K562 (cell line): ENCODE data around the gene TTC9B. TPM values are rescaled to one million over a fixed set of nuclear protein-coding genes. Genes with fewer than 3 reads are reported as not detected.

Source experiments
- BRD4 ChIP-seq: fragments of 200-600 bp; sonication (generic); IDR thresholded peaks from 2 replicates; pipeline ENCODE4 v1.6.1; 2017; ENCODE audit warnings: inconsistent platforms
- CHD1 ChIP-seq: fragments of 200-600 bp; sonication (generic); IDR thresholded peaks from one replicate; pipeline ENCODE4 v1.6.1; 2012; ENCODE audit warnings: mild to moderate bottlenecking, moderate library complexity, low read length, inconsistent platforms
- CREBBP ChIP-seq: IDR thresholded peaks from one replicate; pipeline ENCODE4 v1.6.1; 2012; ENCODE audit warnings: low read depth, mild to moderate bottlenecking, control low read depth, inconsistent platforms, low read length
- EP400 ChIP-seq: fragments of 450-650 bp; IDR thresholded peaks from 2 replicates; pipeline ENCODE4 v1.6.1; 2017; ENCODE audit warnings: antibody characterized with exemption, mild to moderate bottlenecking, moderate library complexity
- FIP1L1 ChIP-seq: fragments of 200-400 bp; formaldehyde crosslinking; IDR thresholded peaks from 2 replicates; pipeline ENCODE4 v1.6.1; 2018; ENCODE audit warnings: mild to moderate bottlenecking, low read depth, low read length; ENCODE audit not compliant: poor library complexity, severe bottlenecking
- HDAC2 ChIP-seq: fragments of 450-650 bp; IDR thresholded peaks from 2 replicates; pipeline ENCODE4 v1.6.1; 2016; ENCODE audit warnings: mild to moderate bottlenecking
- MTA2 ChIP-seq: fragments of 450-650 bp; IDR thresholded peaks from 2 replicates; pipeline ENCODE4 v1.6.1; 2016; ENCODE audit warnings: low read depth
- RAD51 ChIP-seq: fragments of 450-650 bp; IDR thresholded peaks from 2 replicates; pipeline ENCODE4 v1.7.1; 2016; ENCODE audit warnings: low read depth, mild to moderate bottlenecking, borderline replicate concordance
- RHOXF2B ChIP-seq: fragments of 250-450 bp; sonication (Bioruptor Pico); conservative IDR thresholded peaks from 2 replicates; pipeline ENCODE4 v1.5.1; 2021
- SUPT5H ChIP-seq: fragments of 450-650 bp; IDR thresholded peaks from 2 replicates; pipeline ENCODE4 v1.6.1; 2016
- TGIF2 ChIP-seq: sonication (generic); formaldehyde crosslinking; IDR thresholded peaks from 2 replicates; pipeline ENCODE4 v1.8.1; 2022; ENCODE audit warnings: mild to moderate bottlenecking, missing genetic modification reagents, moderate library complexity
- TSC22D4 ChIP-seq: fragments of 450-650 bp; IDR thresholded peaks from 2 replicates; pipeline ENCODE4 v1.6.1; 2016; ENCODE audit warnings: missing genetic modification characterization, missing biosample characterization, control low read depth
- U2AF2 ChIP-seq: fragments of 200-400 bp; formaldehyde crosslinking; optimal IDR thresholded peaks from 2 replicates; pipeline ENCODE3; 2017; ENCODE audit warnings: low read depth, mild to moderate bottlenecking, low read length
- ZNF584 ChIP-seq: fragments of 200-800 bp; sonication (Bioruptor generic); IDR thresholded peaks from 2 replicates; pipeline ENCODE4 v1.6.1; 2016; ENCODE audit warnings: low read depth, mild to moderate bottlenecking, missing genetic modification characterization, missing compliant biosample characterization
- polyA plus RNA-seq, 8 experiments: library from polyadenylated mRNA; depleted of rRNA in 4 of 8; stranded (reverse) in 5 of 8; unstranded in 3 of 8; fragments of >200 nt; fragmentation: Nextera tagmentation in 2 of 8; fragmentation: Illumina TruSeq in 1 of 8; extraction: Ambion mirVana in 2 of 8; extraction: Trizol in 1 of 8; gene quantifications; 2 replicates each; pipeline versions ENCODE4 v1.2.1 to v1.2.3, GENCODE V29; 2011 to 2014; ENCODE audit warnings: inconsistent platforms in 1 of 8, missing spikeins in 1 of 8
- total RNA-seq, 7 experiments: library from RNA; depleted of rRNA in 6 of 7; stranded (reverse); fragments of >200 nt in 6 of 7; fragmentation: Illumina TruSeq in 2 of 7; extraction: Trizol in 2 of 7; gene quantifications; 2 replicates each; pipeline versions ENCODE4 v1.2.1 to v1.2.3, GENCODE V29; 2011 to 2021; ENCODE audit warnings: low replicate concordance in 1 of 7
- TF ChIP-seq, protein P1 (sequence below): sonication (generic); formaldehyde crosslinking; IDR thresholded peaks from 2 replicates; pipeline ENCODE4 v1.8.0; 2022; ENCODE audit warnings: mild to moderate bottlenecking, missing genetic modification reagents
- TF ChIP-seq, protein P2 (sequence below): fragments of 450-650 bp; IDR thresholded peaks from 2 replicates; pipeline ENCODE4 v1.6.1; 2016
- TF ChIP-seq, protein P3 (sequence below), 3 experiments: fragments of 200-800 bp in 1 of 3; sonication (Bioruptor generic) in 1 of 3; sonication (generic) in 1 of 3; formaldehyde crosslinking in 1 of 3; IDR thresholded peaks; 2 replicates each; pipeline versions ENCODE4 v1.6.1 to v1.8.0; 2016 to 2022; ENCODE audit warnings: mild to moderate bottlenecking in 2 of 3, missing compliant biosample characterization in 2 of 3, missing genetic modification characterization in 2 of 3, missing genetic modification reagents in 1 of 3
- TF ChIP-seq, protein P4 (sequence below): fragments of 450-650 bp; IDR thresholded peaks from 2 replicates; pipeline ENCODE4 v1.7.1; 2018; ENCODE audit warnings: mild to moderate bottlenecking, low read depth; ENCODE audit not compliant: partially characterized antibody
- TF ChIP-seq, protein P5 (sequence below), 2 experiments: IDR thresholded peaks; 2 replicates each; pipeline ENCODE4 v1.6.1; 2011; ENCODE audit warnings: borderline replicate concordance in 1 of 2, control low read depth in 1 of 2, low read depth in 1 of 2, low read length in 1 of 2, mild to moderate bottlenecking in 1 of 2, mixed read lengths in 1 of 2, moderate library complexity in 1 of 2; ENCODE audit not compliant: insufficient read depth in 1 of 2, insufficient read length in 1 of 2, poor library complexity in 1 of 2, severe bottlenecking in 1 of 2; ENCODE audit errors: extremely low read depth in 1 of 2

Gene TTC9B
- total and polyA plus RNA-seq, 9 of the 15 experiments (the other 6 are each of a cell fraction or from before 2014, with no cell fraction given), result 0.06 to 0.14 TPM; not detected in 7

DNA sequence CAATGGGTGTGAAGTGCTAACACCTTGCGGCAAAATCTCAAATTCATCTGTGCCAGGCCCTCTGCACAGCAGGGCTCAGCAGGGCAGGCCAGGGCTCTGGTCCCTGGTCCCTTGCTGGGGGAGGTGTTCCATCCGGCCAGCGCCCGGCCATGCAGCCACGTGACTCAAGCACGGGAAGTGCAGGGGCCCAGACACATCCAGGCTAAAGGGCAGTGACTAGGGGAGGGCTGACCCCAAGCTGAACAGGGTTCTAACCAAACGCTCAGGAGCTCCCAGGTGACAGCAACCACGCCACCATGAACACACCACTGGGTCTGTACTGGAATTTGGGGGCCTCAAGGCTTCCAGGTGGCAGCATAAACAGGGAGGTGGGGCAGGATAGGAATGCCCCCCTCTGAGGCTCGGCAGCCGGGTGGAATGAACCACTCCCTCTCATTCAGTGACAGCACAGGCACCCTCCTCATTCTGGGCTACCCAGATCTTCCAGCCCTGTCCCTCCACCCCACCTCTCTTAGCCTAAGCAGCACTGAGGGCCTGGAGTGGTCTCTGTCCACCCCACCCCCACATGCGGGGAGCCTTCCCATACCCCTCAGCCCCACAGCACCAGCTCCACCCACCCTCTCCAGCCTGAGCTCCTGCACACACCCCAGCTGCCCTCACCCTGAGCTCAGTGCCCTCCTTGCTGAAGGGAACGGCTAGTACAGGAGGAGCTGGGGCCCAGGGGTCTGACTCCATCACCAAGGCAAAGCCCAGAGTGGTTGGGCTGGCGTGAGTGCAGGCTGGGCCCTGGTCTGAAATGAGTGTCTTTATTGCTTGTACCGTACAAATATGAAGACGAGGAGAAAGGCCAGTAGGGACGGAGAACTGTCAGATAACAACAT lies 13.6 kb upstream of the TTC9B start (continued):
- peak; percentile 43; the same call in 1 of the 2 replicates for TF ChIP-seq EP400
- TF ChIP-seq SUPT5H, result peak; percentile 46; the same call in 1 of the 2 replicates
- no peak for TF ChIP-seq FIP1L1
- TF ChIP-seq MTA2, result no peak
- TF ChIP-seq U2AF2, result no peak
- TF ChIP-seq CREBBP, result no peak
- TF ChIP-seq, protein P1, sequence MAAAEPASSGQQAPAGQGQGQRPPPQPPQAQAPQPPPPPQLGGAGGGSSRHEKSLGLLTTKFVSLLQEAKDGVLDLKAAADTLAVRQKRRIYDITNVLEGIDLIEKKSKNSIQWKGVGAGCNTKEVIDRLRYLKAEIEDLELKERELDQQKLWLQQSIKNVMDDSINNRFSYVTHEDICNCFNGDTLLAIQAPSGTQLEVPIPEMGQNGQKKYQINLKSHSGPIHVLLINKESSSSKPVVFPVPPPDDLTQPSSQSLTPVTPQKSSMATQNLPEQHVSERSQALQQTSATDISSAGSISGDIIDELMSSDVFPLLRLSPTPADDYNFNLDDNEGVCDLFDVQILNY (CRISPR knock-in tag), result no peak
- TF ChIP-seq, protein P2, sequence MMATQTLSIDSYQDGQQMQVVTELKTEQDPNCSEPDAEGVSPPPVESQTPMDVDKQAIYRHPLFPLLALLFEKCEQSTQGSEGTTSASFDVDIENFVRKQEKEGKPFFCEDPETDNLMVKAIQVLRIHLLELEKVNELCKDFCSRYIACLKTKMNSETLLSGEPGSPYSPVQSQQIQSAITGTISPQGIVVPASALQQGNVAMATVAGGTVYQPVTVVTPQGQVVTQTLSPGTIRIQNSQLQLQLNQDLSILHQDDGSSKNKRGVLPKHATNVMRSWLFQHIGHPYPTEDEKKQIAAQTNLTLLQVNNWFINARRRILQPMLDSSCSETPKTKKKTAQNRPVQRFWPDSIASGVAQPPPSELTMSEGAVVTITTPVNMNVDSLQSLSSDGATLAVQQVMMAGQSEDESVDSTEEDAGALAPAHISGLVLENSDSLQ, result no peak
- TF ChIP-seq TGIF2 (CRISPR knock-in tag), result no peak
- TF ChIP-seq CHD1, result no peak
- TF ChIP-seq, protein P3, sequence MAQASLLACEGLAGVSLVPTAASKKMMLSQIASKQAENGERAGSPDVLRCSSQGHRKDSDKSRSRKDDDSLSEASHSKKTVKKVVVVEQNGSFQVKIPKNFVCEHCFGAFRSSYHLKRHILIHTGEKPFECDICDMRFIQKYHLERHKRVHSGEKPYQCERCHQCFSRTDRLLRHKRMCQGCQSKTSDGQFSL (CRISPR knock-in tag; IDR thresholded peaks at IDR 0.05), result 0 out of 2 replicates have a peak, but pooled peaks have one; percentile 23
- TF ChIP-seq, protein P3 (tag; IDR thresholded peaks at IDR 0.05), result no peak
- TF ChIP-seq, protein P4, sequence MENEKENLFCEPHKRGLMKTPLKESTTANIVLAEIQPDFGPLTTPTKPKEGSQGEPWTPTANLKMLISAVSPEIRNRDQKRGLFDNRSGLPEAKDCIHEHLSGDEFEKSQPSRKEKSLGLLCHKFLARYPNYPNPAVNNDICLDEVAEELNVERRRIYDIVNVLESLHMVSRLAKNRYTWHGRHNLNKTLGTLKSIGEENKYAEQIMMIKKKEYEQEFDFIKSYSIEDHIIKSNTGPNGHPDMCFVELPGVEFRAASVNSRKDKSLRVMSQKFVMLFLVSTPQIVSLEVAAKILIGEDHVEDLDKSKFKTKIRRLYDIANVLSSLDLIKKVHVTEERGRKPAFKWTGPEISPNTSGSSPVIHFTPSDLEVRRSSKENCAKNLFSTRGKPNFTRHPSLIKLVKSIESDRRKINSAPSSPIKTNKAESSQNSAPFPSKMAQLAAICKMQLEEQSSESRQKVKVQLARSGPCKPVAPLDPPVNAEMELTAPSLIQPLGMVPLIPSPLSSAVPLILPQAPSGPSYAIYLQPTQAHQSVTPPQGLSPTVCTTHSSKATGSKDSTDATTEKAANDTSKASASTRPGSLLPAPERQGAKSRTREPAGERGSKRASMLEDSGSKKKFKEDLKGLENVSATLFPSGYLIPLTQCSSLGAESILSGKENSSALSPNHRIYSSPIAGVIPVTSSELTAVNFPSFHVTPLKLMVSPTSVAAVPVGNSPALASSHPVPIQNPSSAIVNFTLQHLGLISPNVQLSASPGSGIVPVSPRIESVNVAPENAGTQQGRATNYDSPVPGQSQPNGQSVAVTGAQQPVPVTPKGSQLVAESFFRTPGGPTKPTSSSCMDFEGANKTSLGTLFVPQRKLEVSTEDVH, result no peak
- no peak for TF ChIP-seq TSC22D4 (tag)
- no peak for TF ChIP-seq ZNF584
- TF ChIP-seq RAD51, result peak; percentile 93
- 0 out of 2 replicates have a peak, but pooled peaks have one; percentile 37 for TF ChIP-seq HDAC2
- TF ChIP-seq, protein P5, sequence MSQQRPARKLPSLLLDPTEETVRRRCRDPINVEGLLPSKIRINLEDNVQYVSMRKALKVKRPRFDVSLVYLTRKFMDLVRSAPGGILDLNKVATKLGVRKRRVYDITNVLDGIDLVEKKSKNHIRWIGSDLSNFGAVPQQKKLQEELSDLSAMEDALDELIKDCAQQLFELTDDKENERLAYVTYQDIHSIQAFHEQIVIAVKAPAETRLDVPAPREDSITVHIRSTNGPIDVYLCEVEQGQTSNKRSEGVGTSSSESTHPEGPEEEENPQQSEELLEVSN (IDR thresholded peaks at IDR 0.05; ENCODE audit: borderline replicate concordance in 1 of 2, extremely low read depth in 1 of 2, insufficient read depth in 1 of 2, insufficient read length in 1 of 2, low read depth in 1 of 2, low read length in 1 of 2, poor library complexity in 1 of 2, severe bottlenecking in 1 of 2), result peak in 1 of 2 experiments; percentile 52
- 0 out of 2 replicates have a peak, but pooled peaks have one; percentile 8 for TF ChIP-seq RHOXF2B (CRISPR knock-in tag)
- no peak for TF ChIP-seq BRD4
